Ishikawa (cell line): ENCODE data around the gene PLAAT3.

Experiments used
- CEBPB ChIP-seq: IDR thresholded peaks from 2 replicates; pipeline ENCODE4 v1.6.1; 2012
- CREB1 ChIP-seq: IDR thresholded peaks from 2 replicates; pipeline ENCODE4 v1.6.1; 2012; ENCODE audit warnings: low read depth
- EGR1 ChIP-seq: IDR thresholded peaks from 2 replicates; pipeline ENCODE4 v1.6.1; 2012
- EP300 ChIP-seq: IDR thresholded peaks from 2 replicates; pipeline ENCODE4 v1.6.1; 2012; ENCODE audit warnings: borderline replicate concordance
- FOXM1 ChIP-seq: IDR thresholded peaks from 2 replicates; pipeline ENCODE4 v1.6.1; 2012; ENCODE audit warnings: low read depth, borderline replicate concordance
- MAX ChIP-seq: IDR thresholded peaks from 2 replicates; pipeline ENCODE4 v1.6.1; 2012
- NFIC ChIP-seq: IDR thresholded peaks from 2 replicates; pipeline ENCODE4 v1.6.1; 2012
- RAD21 ChIP-seq: IDR thresholded peaks from 2 replicates; pipeline ENCODE4 v1.6.1; 2012; ENCODE audit warnings: low read depth
- REST ChIP-seq: IDR thresholded peaks from 2 replicates; pipeline ENCODE4 v1.6.1; 2012; ENCODE audit warnings: low read depth, mild to moderate bottlenecking
- TAF1 ChIP-seq: IDR thresholded peaks from 2 replicates; pipeline ENCODE4 v1.6.1; 2012; ENCODE audit warnings: low read depth, mild to moderate bottlenecking
- TCF12 ChIP-seq: IDR thresholded peaks from 2 replicates; pipeline ENCODE4 v1.6.1; 2012; ENCODE audit warnings: low read depth
- TEAD4 ChIP-seq: IDR thresholded peaks from 2 replicates; pipeline ENCODE4 v1.6.1; 2012
- USF1 ChIP-seq: IDR thresholded peaks from 2 replicates; pipeline ENCODE4 v1.6.1; 2012
- YY1 ChIP-seq: IDR thresholded peaks from 2 replicates; pipeline ENCODE4 v1.6.1; 2012; ENCODE audit warnings: low read depth
- ZBTB7A ChIP-seq: IDR thresholded peaks from 2 replicates; pipeline ENCODE4 v1.6.1; 2012; ENCODE audit warnings: low read depth

Gene PLAAT3

GRCh38 chr11:63551091-63551888, 62.9 kb downstream of the PLAAT3 start:
- TF ChIP-seq CEBPB (no peak), TEAD4 (no peak), USF1 (no peak), EGR1 (no peak), CREB1 (no peak), TAF1 (no peak), REST (no peak), MAX (no peak), NFIC (no peak), FOXM1 (no peak), TCF12 (no peak), YY1 (no peak), RAD21 (no peak), ZBTB7A (no peak), EP300 (no peak)

GRCh38 chr11:63549411-63549810, 64.8 kb downstream of the PLAAT3 start:
- TF ChIP-seq CEBPB (no peak), NFIC (no peak), ZBTB7A (no peak), TCF12 (no peak), CREB1 (no peak), RAD21 (no peak), TAF1 (no peak), REST (no peak), FOXM1 (no peak), TEAD4 (no peak), USF1 (no peak), EGR1 (no peak), EP300 (no peak), YY1 (no peak), MAX (no peak)

- TF ChIP-seq TAF1: no peak
- no peak for TF ChIP-seq EP300
- no peak for TF ChIP-seq TEAD4
- no peak for TF ChIP-seq CEBPB
- no peak for TF ChIP-seq RAD21
- no peak for TF ChIP-seq TCF12
- TF ChIP-seq ZBTB7A: no peak
- no peak for TF ChIP-seq FOXM1
- TF ChIP-seq EGR1: no peak
- no peak for TF ChIP-seq USF1
- TF ChIP-seq YY1: no peak
- TF ChIP-seq CREB1: no peak
- no peak for TF ChIP-seq NFIC
- TF ChIP-seq MAX: no peak
- no peak for TF ChIP-seq REST
Measured at GRCh38 chr11:63548178-63548577, 66.1 kb downstream of the PLAAT3 start.
